Neural progenitor cell (in vitro differentiated cells): ENCODE data around the gene LGR5. TPM values are rescaled to one million over a fixed set of nuclear protein-coding genes. Genes with fewer than 3 reads are reported as not detected.

Experiments
- DNase-seq: peaks from one replicate; pipeline ENCODE4 v3.0.0-alpha.2; 2016; ENCODE audit warnings: low spot score
- H2AFZ ChIP-seq: fragments of 200-600 bp; sonication (generic); replicated peaks from 2 replicates; pipeline ENCODE4 v1.6.1; 2016; ENCODE audit warnings: antibody characterized with exemption
- H3F3A ChIP-seq: fragments of 200-600 bp; sonication (generic); 2 replicates; pipeline ENCODE4 v1.6.1; 2016; ENCODE audit warnings: antibody characterized with exemption, low read depth
- H3K27ac ChIP-seq: fragments of 200-600 bp; sonication (generic); 2 replicates; pipeline ENCODE4 v1.5.1; 2016; ENCODE audit warnings: mild to moderate bottlenecking
- H3K27me3 ChIP-seq: fragments of 200-600 bp; sonication (generic); 2 replicates; pipeline ENCODE4 v1.6.1; 2016; ENCODE audit warnings: mild to moderate bottlenecking, moderate library complexity
- H3K36me3 ChIP-seq: fragments of 200-600 bp; sonication (generic); 2 replicates; pipeline ENCODE4 v1.5.1; 2016
- H3K4me1 ChIP-seq: fragments of 200-600 bp; sonication (generic); 2 replicates; pipeline ENCODE4 v1.6.1; 2016; ENCODE audit warnings: mixed run types
- H3K4me2 ChIP-seq: fragments of 200-600 bp; sonication (generic); 2 replicates; pipeline ENCODE4 v1.6.1; 2016
- H3K4me3 ChIP-seq: fragments of 200-600 bp; sonication (generic); 2 replicates; pipeline ENCODE4 v1.5.1; 2016
- H3K79me2 ChIP-seq: fragments of 200-600 bp; sonication (generic); 2 replicates; pipeline ENCODE4 v1.6.1; 2016; ENCODE audit warnings: low read depth
- H3K9ac ChIP-seq: fragments of 200-600 bp; sonication (generic); 2 replicates; pipeline ENCODE4 v1.6.1; 2016
- H3K9me3 ChIP-seq: fragments of 200-600 bp; sonication (generic); 2 replicates; pipeline ENCODE4 v1.5.1; 2016; ENCODE audit warnings: low read depth
- H4K20me1 ChIP-seq: fragments of 200-600 bp; sonication (generic); 2 replicates; pipeline ENCODE4 v1.6.1; 2016; ENCODE audit warnings: low read depth
- H3K27ac Mint-ChIP-seq: 3 replicates; pipeline ENCODE4 v1.8.0; 2021; ENCODE audit warnings: mixed read lengths
- H3K27me3 Mint-ChIP-seq: 2 replicates; pipeline ENCODE4 v1.8.0; 2022; ENCODE audit warnings: low read depth, mild to moderate bottlenecking, inconsistent platforms, moderate library complexity, mixed read lengths; ENCODE audit not compliant: insufficient read depth
- H3K36me3 Mint-ChIP-seq: 3 replicates; pipeline ENCODE4 v1.8.0; 2021; ENCODE audit warnings: mixed read lengths
- H3K4me1 Mint-ChIP-seq: 3 replicates; pipeline ENCODE4 v1.8.0; 2021; ENCODE audit warnings: mixed read lengths
- H3K4me3 Mint-ChIP-seq: 3 replicates; pipeline ENCODE4 v1.8.0; 2021; ENCODE audit warnings: mild to moderate bottlenecking, moderate library complexity, mixed read lengths
- H3K9me3 Mint-ChIP-seq: 3 replicates; pipeline ENCODE4 v1.8.0; 2020; ENCODE audit warnings: mixed read lengths
- EZH2 ChIP-seq: fragments of 200-600 bp; sonication (generic); IDR thresholded peaks from 2 replicates; pipeline ENCODE4 v1.6.1; 2017; ENCODE audit warnings: antibody characterized with exemption, mild to moderate bottlenecking, moderate library complexity
- EZH2phosphoT487 ChIP-seq: fragments of 200-600 bp; sonication (generic); IDR thresholded peaks from 2 replicates; pipeline ENCODE4 v1.6.1; 2017; ENCODE audit warnings: antibody characterized with exemption
- total RNA-seq: library from RNA; depleted of rRNA; stranded (reverse); fragments of >200 nt; gene quantifications from 2 replicates; pipeline ENCODE4 v1.2.3, GENCODE V29; 2015; ENCODE audit warnings: low replicate concordance
- TF ChIP-seq, protein P1 (sequence below): fragments of 200-600 bp; sonication (generic); IDR thresholded peaks from 2 replicates; pipeline ENCODE4 v1.5.1; 2017; ENCODE audit warnings: antibody characterized with exemption, mild to moderate bottlenecking

The LGR5 gene
- total RNA-seq, 1 donor from 2014 or later: 1.4 TPM

DNA sequence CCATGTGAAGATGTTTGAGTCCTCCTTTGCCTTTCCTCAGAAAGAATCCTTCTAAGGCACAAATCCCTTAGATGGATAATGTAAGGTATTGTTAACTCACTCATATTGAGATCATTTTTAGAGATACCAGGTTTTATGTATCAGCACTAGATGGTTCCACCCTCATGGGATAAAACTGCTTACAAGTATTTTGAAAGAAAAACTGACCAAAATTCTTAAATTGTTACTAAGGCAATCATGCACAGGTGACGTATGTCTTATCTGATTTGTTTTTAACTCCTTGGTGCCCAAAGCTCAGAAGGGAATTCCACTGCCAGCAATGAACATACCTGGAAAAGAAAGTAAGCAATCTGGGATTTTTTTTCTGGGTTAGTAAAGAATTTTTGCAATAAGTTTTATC is 145.6 kb downstream of the LGR5 start:
- no peak for TF ChIP-seq EZH2
- TF ChIP-seq, protein P1, sequence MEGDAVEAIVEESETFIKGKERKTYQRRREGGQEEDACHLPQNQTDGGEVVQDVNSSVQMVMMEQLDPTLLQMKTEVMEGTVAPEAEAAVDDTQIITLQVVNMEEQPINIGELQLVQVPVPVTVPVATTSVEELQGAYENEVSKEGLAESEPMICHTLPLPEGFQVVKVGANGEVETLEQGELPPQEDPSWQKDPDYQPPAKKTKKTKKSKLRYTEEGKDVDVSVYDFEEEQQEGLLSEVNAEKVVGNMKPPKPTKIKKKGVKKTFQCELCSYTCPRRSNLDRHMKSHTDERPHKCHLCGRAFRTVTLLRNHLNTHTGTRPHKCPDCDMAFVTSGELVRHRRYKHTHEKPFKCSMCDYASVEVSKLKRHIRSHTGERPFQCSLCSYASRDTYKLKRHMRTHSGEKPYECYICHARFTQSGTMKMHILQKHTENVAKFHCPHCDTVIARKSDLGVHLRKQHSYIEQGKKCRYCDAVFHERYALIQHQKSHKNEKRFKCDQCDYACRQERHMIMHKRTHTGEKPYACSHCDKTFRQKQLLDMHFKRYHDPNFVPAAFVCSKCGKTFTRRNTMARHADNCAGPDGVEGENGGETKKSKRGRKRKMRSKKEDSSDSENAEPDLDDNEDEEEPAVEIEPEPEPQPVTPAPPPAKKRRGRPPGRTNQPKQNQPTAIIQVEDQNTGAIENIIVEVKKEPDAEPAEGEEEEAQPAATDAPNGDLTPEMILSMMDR: no peak
- TF ChIP-seq EZH2phosphoT487: no peak
- Histone ChIP-seq H2AFZ (no peak overlapping the region), H3K9ac (no peak overlapping the region), H3K4me3 (no peak overlapping the region), H4K20me1 (no peaks in the 10 kb centered on the region), H3K9me3 (no peaks in the 10 kb centered on the region), H3K4me1 (peaks cover 13% of the 10 kb centered on the region), H3K27ac (no peak overlapping the region), H3K36me3 (no peaks in the 10 kb centered on the region), H3K27me3 (no peaks in the 10 kb centered on the region), H3K79me2 (no peaks in the 10 kb centered on the region), H3K4me2 (no peak overlapping the region), H3F3A (no peaks in the 10 kb centered on the region)
- Mint-ChIP-seq H3K4me1 (no peaks in the 10 kb centered on the region), H3K36me3 (peaks cover 11% of the 10 kb centered on the region), H3K27ac (no peak overlapping the region), H3K4me3 (no peak overlapping the region), H3K9me3 (peaks cover 2% of the 10 kb centered on the region), H3K27me3 (peaks cover 2% of the 10 kb centered on the region)
- DNase-seq: no peak

DNA sequence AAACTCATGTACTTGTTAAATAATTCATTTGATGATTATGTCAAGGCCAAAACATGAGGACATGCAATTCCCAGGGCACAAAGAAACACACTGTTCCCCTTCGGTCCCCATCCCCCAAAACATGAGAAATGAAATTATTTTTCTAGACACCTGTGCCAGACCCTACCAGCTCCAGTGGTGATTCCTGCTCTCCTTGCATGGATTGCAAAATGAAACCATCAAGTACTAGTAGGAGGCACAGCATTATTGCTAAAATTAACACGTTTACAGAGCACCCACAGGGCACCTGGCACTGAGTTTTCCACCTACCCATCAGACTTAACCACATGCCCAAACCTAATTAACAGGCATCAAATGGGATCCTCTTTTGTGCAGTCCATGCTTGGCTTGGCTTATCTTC is 147.4 kb downstream of the LGR5 start:
- Histone ChIP-seq H3K4me1 (peaks cover 21% of the 10 kb centered on the region), H3K9ac (no peak overlapping the region), H3K79me2 (no peaks in the 10 kb centered on the region), H3K27me3 (no peaks in the 10 kb centered on the region), H4K20me1 (no peaks in the 10 kb centered on the region), H3K27ac (no peak overlapping the region), H3K36me3 (no peaks in the 10 kb centered on the region), H3K9me3 (no peaks in the 10 kb centered on the region), H3F3A (no peaks in the 10 kb centered on the region), H3K4me3 (no peak overlapping the region), H3K4me2 (peak overlapping the region; percentile 31), H2AFZ (no peak overlapping the region)
- H3K27ac Mint-ChIP-seq: no peak overlapping the region
- H3K9me3 Mint-ChIP-seq: peaks cover 2% of the 10 kb centered on the region
- DNase-seq: no peak
- peaks cover 9% of the 10 kb centered on the region for H3K36me3 Mint-ChIP-seq
- peaks cover 2% of the 10 kb centered on the region for H3K27me3 Mint-ChIP-seq
- peaks cover 5% of the 10 kb centered on the region for H3K4me1 Mint-ChIP-seq
- H3K4me3 Mint-ChIP-seq: no peak overlapping the region
- TF ChIP-seq, protein P1: no peak
- TF ChIP-seq EZH2: no peak
- no peak for TF ChIP-seq EZH2phosphoT487

DNA sequence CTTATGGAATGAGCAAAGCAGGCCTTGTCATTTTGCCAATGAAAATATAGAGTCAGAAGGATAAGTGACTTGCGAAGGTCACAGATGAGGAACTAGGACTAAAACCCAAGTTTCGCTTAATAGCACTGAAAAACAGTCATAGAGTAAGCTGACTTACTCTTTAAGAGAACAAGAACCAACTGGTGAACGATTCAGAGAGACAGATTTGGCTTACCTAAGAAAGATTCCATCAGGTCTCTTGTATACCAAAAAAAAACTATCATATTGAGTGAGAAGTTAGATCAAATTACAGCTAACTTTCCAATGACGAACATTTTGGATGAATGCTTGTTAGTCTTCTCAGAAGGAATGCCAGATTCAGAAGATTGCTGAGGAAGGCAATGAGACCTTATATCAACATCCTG is 149.9 kb downstream of the LGR5 start:
- H3K9me3 ChIP-seq: no peaks in the 10 kb centered on the region
- no peaks in the 10 kb centered on the region for H3F3A ChIP-seq
- H3K27me3 ChIP-seq: no peaks in the 10 kb centered on the region
- H3K79me2 ChIP-seq: no peaks in the 10 kb centered on the region
- no peak overlapping the region for H3K27ac Mint-ChIP-seq
- no peaks in the 10 kb centered on the region for H3K36me3 Mint-ChIP-seq
- H3K4me3 ChIP-seq: no peak overlapping the region
- H3K4me2 ChIP-seq: no peak overlapping the region
- no peaks in the 10 kb centered on the region for H3K36me3 ChIP-seq
- H3K9me3 Mint-ChIP-seq: peaks cover 2% of the 10 kb centered on the region
- H3K27ac ChIP-seq: no peak overlapping the region
- no peak overlapping the region for H3K9ac ChIP-seq
- peaks cover 4% of the 10 kb centered on the region for H3K27me3 Mint-ChIP-seq
- TF ChIP-seq EZH2 (no peak), EZH2phosphoT487 (no peak)
- TF ChIP-seq, protein P1: no peak
- DNase-seq: no peak
- H3K4me3 Mint-ChIP-seq: no peak overlapping the region
- no peaks in the 10 kb centered on the region for H4K20me1 ChIP-seq
- peaks cover 5% of the 10 kb centered on the region for H3K4me1 Mint-ChIP-seq
- H3K4me1 ChIP-seq: peaks cover 22% of the 10 kb centered on the region
- H2AFZ ChIP-seq: no peak overlapping the region
